NOMO-1 treated with dmso at 0.1 percent for 144 hours (cell line): ENCODE data around the gene RO60.

Experiments
- DNase-seq: peaks from one replicate; lab custom pipeline; 2025; ENCODE audit not compliant: unreplicated experiment; lab: John Stamatoyannopoulos, UW

RO60 gene

DNA sequence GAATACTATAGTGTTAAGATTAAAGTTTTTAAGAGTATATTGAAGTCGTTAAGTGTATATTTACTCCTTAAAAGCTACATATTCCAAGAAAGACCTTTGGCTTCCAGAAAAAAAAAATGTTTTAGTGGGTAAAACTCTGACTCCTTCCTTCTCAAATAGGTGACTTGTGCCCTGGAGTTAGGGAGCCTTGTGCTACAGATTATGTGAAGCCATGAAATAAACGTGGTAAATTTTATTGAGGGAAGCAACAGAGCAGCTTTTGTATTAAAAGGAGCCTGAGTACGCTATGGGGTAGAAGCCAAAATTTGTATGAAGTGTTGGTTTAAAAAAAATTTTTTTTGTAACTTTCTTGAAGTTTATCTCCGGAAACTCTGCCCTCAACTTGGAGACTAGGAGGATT lies 994 bp downstream of the RO60 start:
- DNase-seq: no peak

- no peak for DNase-seq
Measured at GRCh38 chr1:193060938-193061337, 1.5 kb downstream of the RO60 start.

GRCh38 chr1:193062698-193063463 lies 3.5 kb downstream of the RO60 start:
- DNase-seq: no peak

DNA sequence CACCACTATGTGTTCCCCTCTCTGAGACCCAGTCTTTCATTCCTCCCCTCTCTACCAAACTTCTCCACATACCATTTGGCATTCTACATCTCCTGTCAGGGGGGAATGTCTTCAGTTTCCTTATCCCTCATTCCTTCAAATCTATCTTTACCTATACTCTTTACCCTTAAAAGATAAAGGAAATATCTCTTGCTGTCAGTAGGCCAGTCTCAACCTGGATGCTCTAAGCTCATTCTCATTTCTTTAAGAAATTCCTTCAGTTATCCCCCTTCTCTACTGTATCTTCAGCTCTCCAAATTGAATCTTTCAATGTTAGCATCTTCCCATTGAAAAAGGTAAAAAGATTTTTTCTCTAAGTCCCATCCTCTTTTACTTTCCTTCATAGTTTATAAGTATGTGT lies 6.5 kb downstream of the RO60 start:
- no peak for DNase-seq

DNA sequence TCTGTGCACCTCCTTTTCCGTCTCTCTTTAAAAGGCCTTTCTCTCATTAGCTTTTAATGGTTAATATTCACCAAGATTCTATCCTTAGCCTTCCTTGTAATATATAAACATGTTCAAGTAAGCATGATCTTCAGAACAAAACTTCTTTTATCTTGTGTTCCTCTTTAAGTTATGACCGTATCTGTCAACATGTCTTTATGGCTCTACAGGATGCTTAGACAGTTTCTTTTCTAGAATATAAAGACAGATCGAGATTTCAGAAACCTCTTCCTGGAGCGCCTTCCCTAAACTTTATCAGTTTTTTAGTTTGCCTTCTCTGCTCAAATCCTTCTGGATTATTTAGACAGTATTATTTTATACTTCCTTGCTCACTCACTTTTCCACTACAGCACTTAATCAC lies 7.2 kb downstream of the RO60 start:
- DNase-seq: no peak

DNA sequence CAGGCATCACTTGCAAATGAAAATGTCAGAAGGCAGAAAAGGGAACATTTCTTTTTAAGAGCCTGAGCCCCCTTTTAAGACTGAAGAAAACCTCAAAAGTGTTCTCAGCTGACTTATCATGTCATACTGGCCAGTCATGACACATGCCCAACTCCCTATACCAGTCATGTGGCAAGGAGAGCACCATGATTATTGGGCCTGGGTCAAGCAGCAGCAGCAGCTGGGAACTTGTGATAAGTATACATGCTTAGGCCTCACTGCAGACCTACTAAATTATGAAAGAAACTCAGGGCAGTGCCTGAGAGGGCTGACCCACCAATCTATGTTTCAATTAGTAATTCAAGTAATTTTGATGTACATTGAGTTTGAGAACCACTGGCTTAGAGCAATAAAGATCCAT lies 8.6 kb downstream of the RO60 start:
- DNase-seq: no peak

DNA sequence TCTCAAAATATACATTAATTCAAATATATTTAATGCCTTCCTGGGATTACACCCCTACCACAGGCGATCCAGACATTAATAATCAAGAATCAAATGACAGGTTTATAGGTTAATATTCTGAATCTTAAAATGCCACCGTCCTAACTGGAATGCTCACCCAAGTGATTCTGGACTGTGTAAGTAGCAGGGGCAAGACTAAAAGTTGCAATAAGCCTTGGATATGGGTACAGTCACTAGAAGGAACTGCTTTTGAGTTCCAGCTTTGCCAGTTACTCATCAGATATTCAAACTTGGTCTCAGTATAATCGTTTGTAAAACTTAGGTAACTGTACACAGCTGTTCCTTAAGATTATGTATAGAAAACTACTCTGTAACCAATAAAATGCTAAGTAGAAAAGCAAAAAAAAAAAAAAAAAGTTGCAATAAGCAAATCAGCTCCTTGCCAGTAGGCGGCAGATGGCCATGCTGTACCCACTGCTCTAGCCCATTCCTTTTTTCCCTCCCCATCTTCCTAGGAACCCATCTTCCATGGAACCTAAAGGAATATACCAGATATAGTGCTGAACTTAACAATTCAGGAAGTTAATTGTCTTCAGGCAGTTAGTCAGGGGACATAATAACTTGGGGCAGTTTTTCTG lies 10.5 kb downstream of the RO60 start:
- no peak for DNase-seq

GRCh38 chr1:193070386-193070753 lies 11.0 kb downstream of the RO60 start:
- no peak for DNase-seq

- no peak for DNase-seq
Measured at GRCh38 chr1:193070942-193071341, 11.5 kb downstream of the RO60 start.

DNA sequence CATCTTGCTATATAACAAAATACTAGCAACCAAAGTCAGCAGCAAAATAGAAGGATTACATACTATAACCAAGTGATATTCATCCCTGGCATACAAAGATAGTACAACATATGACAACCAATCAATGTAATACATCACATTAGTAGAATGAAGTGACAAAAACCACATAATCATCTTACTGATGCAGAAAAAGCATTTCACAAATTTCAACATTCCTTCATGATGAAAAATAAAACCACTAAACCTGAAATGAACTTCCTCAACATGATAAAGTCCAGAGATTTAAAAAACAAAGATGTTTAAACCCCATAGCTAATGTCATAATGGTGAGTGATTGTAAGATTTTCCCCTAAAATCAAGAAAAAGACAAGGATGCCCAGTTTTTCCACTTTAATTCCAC lies 18.6 kb downstream of the RO60 start:
- DNase-seq: no peak

DNA sequence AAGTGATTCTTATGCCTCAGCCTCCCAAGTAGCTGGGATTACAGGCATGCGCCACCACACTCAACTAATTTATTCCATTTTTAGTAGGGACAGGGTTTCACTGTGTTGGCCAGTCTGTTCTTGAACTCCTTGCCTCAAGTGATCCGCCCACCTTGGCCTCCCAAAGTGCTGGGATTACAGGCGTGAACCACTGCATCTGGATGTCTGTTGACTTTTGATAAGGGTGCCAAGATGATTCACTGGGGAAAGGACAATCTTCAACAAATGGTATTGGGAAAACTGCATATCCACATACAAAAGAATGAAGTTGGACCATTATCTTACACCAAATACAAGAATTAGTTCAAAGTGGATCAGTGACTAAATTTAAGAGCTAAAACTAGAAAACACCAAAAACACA lies 19.8 kb downstream of the RO60 start:
- DNase-seq: no peak

DNA sequence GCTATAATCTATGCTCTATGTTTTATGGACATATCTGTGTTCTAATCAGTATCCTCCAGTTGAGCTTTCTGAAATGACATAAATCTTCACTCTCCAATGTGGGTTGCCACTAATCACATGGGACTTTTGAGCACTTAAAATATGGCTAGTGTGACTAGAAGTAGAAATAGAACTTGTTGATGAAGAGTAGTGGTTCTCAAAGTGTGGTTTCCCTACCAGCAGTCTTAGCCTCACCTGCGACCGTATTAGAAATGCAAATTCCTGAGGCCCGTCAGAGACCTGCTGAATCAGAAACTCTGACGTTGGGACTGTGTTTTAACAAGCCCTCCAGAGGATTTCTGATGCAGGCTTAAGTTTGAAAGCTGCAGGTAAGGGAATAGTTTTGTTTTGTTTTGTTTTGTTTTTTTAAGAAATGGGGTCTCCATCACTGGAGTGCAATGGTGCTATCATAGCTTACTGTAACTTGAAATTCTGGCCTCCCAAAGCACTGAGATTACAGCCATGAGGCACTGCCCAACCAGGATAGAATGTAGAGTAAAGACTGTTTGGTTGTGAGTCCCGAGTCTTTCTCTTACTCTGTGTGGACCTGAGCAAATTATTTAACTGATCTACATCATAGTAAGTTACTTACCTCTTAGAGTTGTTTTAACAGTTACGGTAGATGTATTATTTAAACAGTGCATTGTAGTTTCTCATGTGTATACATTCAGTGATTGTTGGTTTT lies 24.1 kb downstream of the RO60 start:
- no peak for DNase-seq

GRCh38 chr1:193085263-193085662 lies 25.9 kb downstream of the RO60 start:
- DNase-seq: no peak

- DNase-seq: no peak
Measured at GRCh38 chr1:193086342-193086741, 26.9 kb downstream of the RO60 start.

DNA sequence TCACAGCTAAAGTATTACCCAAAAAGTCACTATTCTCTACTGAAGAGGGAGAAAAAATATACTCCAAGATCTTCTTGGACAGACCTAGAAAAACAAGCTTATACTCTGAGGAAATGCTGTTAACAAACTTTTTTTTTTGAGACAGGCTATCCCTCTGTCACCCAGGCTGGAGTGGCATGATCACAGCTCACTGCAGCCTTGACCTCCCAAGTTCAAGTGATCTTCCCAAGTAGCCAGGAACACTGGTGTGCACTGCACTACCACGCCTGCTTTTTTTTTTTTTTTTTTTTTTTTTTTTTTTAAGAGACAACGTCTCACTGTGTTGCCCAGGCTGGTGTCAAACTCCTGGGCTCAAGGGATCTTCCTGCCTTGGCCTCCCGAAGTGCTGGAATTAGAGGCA lies 28.5 kb downstream of the RO60 start:
- no peak for DNase-seq

DNA sequence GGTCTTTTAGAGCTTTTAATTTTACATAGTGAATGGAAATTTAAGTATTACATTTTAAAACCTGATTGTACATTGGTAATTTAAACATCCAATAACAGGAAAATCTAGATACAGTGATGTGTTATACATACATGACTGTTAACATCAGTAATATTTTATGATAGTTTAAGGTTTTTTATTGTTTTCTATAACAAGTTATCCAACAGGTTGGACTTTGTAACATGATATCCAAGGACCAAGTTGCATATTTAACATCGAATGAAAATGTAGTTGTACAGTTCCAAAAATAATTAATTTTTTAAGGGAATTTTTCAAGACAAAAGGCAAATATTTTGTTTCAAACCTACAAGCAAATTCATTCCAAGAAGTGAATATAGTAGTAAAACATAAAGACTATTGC lies 31.5 kb downstream of the RO60 start:
- no peak for DNase-seq

- no peak for DNase-seq
Measured at GRCh38 chr1:193094112-193094511, 34.7 kb downstream of the RO60 start.

DNA sequence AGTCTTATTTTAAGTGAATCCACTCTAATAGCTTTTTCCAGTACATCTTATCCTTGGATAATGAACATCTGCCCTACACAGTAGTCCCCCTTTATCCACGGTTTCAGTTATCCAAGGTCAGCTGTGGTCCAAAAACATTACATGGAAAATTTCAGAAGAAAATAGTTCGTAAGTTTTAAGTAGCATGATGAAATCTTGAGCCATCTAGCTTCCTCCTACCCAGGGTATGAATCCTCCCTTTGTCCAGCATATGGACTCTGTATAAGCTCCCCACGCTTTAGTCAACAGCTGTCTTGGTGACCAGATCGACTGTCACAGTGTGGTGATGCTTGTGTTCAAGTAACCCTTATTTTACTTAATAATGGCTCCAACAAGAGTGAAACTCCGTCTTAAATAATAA lies 43.2 kb downstream of the RO60 start:
- no peak for DNase-seq

DNA sequence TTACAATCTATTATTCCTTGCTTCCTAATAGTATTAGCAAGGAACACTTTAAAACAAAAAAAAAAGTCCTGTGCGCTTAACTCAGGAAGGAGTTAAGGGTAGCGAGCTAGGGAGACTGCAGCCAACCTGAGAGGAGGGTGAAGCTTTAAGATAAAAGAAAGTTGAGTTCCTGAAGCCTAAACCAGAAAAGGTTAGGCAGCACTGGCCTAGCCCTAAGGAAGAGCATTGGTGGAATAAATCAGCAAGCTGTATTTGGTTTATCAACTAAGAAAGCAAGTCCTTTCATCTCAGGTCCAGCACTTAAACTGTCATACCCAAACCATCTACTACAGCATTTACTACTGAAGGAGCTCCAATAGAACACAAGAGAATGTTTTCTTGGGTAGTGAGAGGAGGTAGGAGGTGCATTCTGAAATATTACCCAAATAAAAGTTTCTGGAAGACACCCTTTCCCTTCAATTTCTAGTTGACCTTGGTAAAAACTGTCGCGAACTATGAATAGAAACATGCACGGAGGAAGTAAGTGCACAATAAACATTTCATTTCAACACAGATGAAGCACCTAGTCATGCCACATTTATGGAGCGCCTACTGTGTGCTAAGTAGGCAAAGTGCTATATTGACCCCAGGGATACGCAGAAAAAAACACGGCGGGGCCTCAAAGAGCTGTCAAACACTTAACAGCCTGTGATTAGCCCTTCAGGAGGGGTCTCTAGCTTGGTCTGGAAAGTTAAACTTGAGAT lies 44.5 kb downstream of the RO60 start:
- DNase-seq: no peak

DNA sequence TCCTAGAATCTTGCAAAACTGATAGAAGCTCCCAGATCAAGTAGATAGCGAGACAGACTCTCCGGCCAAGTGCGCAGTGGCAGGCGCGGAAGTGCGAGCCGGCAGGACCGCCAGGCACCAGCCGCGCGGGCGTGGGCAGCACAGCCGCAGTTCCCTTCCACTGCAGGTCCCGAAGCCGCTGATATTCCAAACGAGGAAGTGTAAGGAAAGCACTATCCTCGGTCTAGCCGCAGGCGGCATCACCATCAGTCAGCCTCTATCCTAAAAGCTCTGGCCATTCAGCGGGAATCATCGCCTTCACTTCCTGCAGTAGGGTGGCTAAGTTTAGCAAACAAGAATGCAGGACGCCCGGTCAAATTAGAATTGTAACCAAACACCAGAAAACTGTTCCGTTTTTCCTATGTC lies 45.1 kb downstream of the RO60 start:
- no peak for DNase-seq

GRCh38 chr1:193104907-193105820 lies 45.8 kb downstream of the RO60 start, which contains the start of gene GLRX2:
Gene GLRX2, minus strand, starts transcription at chr1:193105414. Its CDS starts 32 bp downstream, at chr1:193105382.
- DNase-seq: peak; percentile 67
